Adrenal gland (tissue), 5 donors: Measurements from ENCODE around the gene RNF148.

Experiments
- CTCF ChIP-seq, 6 experiments: fragments of 450-650 bp in 4 of 6; fragments of 200-600 bp in 2 of 6; sonication (generic) in 1 of 6; IDR thresholded peaks; 1 replicate in 5 of 6; 2 replicates in 1 of 6; pipeline versions ENCODE4 v1.5.1 to v1.8.0; 2016 to 2021; ENCODE audit warnings: antibody characterized with exemption in 6 of 6, mild to moderate bottlenecking in 2 of 6, moderate library complexity in 1 of 6
- POLR2A ChIP-seq, 2 donors: fragments of 450-650 bp; IDR thresholded peaks; one replicate each; pipeline ENCODE4 v1.6.1; 2017; ENCODE audit warnings: antibody characterized with exemption in 2 of 2, mild to moderate bottlenecking in 2 of 2, moderate library complexity in 1 of 2
- donor health status: DM: no; HTN: no; CAD: no.

GRCh38 chr7:122688400-122688998, 14.2 kb downstream of the RNF148 start:
- no peak for TF ChIP-seq CTCF (IDR thresholded peaks at IDR 0.05)
- TF ChIP-seq POLR2A (IDR thresholded peaks at IDR 0.05), result no peak
